ENCODE measurements around the gene HEBP2.

- TF ChIP-seq TCF7L2 (IDR thresholded peaks at IDR 0.05; ENCODE audit: low read depth, low read length), result no peak
- TF ChIP-seq STAT5B (CRISPR knock-in tag; IDR thresholded peaks at IDR 0.05), result no peak
- no peak for TF ChIP-seq CREM (IDR thresholded peaks at IDR 0.05)
- TF ChIP-seq CREM (CRISPR knock-in tag; IDR thresholded peaks at IDR 0.05), result no peak
Observed at GRCh38 chr6:138456401-138456790, 52.4 kb downstream of the HEBP2 start.
